K562 (cell line): Measurements from ENCODE around the gene TTC28.

Experiments
- EWSR1 ChIP-seq: fragments of 450-650 bp; IDR thresholded peaks from 2 replicates; pipeline ENCODE4 v1.6.1; 2018; ENCODE audit warnings: borderline replicate concordance, mild to moderate bottlenecking, low read depth, moderate library complexity; ENCODE audit not compliant: partially characterized antibody
- SMC3 ChIP-seq: conservative IDR thresholded peaks from 2 replicates; pipeline ENCODE4 v1.6.1; 2011; ENCODE audit warnings: low read depth, low read length, improper control_type of control experiment; ENCODE audit not compliant: insufficient read depth

GRCh38 chr22:28607795-28608194 is 71.8 kb downstream of the TTC28 start:
- no peak for TF ChIP-seq SMC3
- no peak for TF ChIP-seq EWSR1
